HL-60 (cell line): Measurements from ENCODE around the gene SNAPC4.

Source experiments
- DNase-seq, 2 experiments: peaks; one replicate each; pipeline ENCODE4 v3.0.0-alpha.2; 2010 to 2020; ENCODE audit warnings: low read depth in 1 of 2, low spot score in 1 of 2
- H3K27ac ChIP-seq: fragments of 250-450 bp; sonication (Bioruptor Pico); replicated peaks from 2 replicates; pipeline ENCODE4 v1.5.1; 2020; ENCODE audit warnings: mild to moderate bottlenecking, moderate library complexity
- H3K27me3 ChIP-seq: fragments of 250-450 bp; sonication (Bioruptor Pico); 2 replicates; pipeline ENCODE4 v1.5.1; 2021; ENCODE audit warnings: mild to moderate bottlenecking, moderate library complexity; ENCODE audit not compliant: insufficient read depth, poor library complexity, severe bottlenecking
- H3K4me3 ChIP-seq: replicated peaks from 2 replicates; pipeline ENCODE4 v1.5.1; 2011; ENCODE audit warnings: mild to moderate bottlenecking, control low read depth, low read length; ENCODE audit not compliant: insufficient read depth
- CTCF ChIP-seq: IDR thresholded peaks from one replicate; pipeline ENCODE4 v1.5.1; 2011; ENCODE audit warnings: low read length, control low read depth, inconsistent platforms; ENCODE audit not compliant: insufficient read depth
- GABPA ChIP-seq: IDR thresholded peaks from 2 replicates; pipeline ENCODE4 v1.6.1; 2012; ENCODE audit warnings: low read depth
- POLR2AphosphoS5 ChIP-seq: IDR thresholded peaks from 2 replicates; pipeline ENCODE4 v1.6.1; 2012; ENCODE audit warnings: low read depth
- SPI1 ChIP-seq: IDR thresholded peaks from 2 replicates; pipeline ENCODE4 v1.6.1; 2012; ENCODE audit warnings: low read depth, mild to moderate bottlenecking, borderline replicate concordance
- TF ChIP-seq, protein P1 (sequence below): IDR thresholded peaks from 2 replicates; pipeline ENCODE4 v1.6.1; 2012; ENCODE audit warnings: low read depth; ENCODE audit not compliant: insufficient replicate concordance

SNAPC4 gene

DNA sequence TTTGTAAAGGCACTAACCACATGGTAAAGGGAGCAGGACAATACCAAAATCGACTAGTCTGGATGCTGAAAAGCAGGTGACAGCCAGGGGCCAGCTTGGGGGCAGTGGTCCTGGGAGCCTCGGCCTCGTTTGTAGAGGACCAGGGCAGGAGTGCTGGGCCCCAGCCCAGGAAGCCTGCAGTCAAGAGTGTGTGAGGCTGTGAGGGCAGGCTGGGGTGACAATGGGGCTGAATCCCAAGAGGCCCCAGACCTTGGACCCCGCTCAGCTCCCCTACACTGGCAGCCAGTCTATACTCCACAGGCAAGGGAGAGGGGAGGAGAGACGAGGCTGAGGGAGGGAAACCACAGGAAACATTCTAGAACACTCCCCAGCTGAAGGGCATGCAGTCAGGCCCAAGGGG lies 42.3 kb upstream of the SNAPC4 start:
- no peak overlapping the region for H3K4me3 ChIP-seq
- no peak for DNase-seq
- no peaks in the 10 kb centered on the region for H3K27me3 ChIP-seq
- no peak for TF ChIP-seq POLR2AphosphoS5
- TF ChIP-seq SPI1: no peak
- no peak for TF ChIP-seq GABPA
- TF ChIP-seq, protein P1, sequence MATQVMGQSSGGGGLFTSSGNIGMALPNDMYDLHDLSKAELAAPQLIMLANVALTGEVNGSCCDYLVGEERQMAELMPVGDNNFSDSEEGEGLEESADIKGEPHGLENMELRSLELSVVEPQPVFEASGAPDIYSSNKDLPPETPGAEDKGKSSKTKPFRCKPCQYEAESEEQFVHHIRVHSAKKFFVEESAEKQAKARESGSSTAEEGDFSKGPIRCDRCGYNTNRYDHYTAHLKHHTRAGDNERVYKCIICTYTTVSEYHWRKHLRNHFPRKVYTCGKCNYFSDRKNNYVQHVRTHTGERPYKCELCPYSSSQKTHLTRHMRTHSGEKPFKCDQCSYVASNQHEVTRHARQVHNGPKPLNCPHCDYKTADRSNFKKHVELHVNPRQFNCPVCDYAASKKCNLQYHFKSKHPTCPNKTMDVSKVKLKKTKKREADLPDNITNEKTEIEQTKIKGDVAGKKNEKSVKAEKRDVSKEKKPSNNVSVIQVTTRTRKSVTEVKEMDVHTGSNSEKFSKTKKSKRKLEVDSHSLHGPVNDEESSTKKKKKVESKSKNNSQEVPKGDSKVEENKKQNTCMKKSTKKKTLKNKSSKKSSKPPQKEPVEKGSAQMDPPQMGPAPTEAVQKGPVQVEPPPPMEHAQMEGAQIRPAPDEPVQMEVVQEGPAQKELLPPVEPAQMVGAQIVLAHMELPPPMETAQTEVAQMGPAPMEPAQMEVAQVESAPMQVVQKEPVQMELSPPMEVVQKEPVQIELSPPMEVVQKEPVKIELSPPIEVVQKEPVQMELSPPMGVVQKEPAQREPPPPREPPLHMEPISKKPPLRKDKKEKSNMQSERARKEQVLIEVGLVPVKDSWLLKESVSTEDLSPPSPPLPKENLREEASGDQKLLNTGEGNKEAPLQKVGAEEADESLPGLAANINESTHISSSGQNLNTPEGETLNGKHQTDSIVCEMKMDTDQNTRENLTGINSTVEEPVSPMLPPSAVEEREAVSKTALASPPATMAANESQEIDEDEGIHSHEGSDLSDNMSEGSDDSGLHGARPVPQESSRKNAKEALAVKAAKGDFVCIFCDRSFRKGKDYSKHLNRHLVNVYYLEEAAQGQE: no peak
- TF ChIP-seq CTCF: no peak
- no peak overlapping the region for H3K27ac ChIP-seq

- no peak for DNase-seq
- Histone ChIP-seq H3K27ac (no peak overlapping the region), H3K27me3 (no peaks in the 10 kb centered on the region), H3K4me3 (no peak overlapping the region)
- TF ChIP-seq CTCF: no peak
- TF ChIP-seq SPI1: no peak
- TF ChIP-seq, protein P1: no peak
- no peak for TF ChIP-seq GABPA
- TF ChIP-seq POLR2AphosphoS5: no peak
These were observed 41.8 kb upstream of the SNAPC4 start for GRCh38 chr9:136441681-136442245.

- no peak overlapping the region for H3K27ac ChIP-seq
- no peak for DNase-seq
- no peak for TF ChIP-seq CTCF
- TF ChIP-seq GABPA: no peak
- TF ChIP-seq, protein P1: no peak
- no peak for TF ChIP-seq SPI1
- no peak for TF ChIP-seq POLR2AphosphoS5
- H3K27me3 ChIP-seq: no peaks in the 10 kb centered on the region
- H3K4me3 ChIP-seq: no peak overlapping the region
These were observed 41.3 kb upstream of the SNAPC4 start for GRCh38 chr9:136441191-136441680.
